ENCODE data around the gene SLC30A4. TPM values are rescaled to one million over a fixed set of nuclear protein-coding genes. Genes with fewer than 3 reads are reported as not detected.

Gene SLC30A4
- total and polyA plus RNA-seq, 2 donors (not counting 1 experiment from before 2014, with no cell fraction given) = 6.7 to 9.1 TPM

DNA sequence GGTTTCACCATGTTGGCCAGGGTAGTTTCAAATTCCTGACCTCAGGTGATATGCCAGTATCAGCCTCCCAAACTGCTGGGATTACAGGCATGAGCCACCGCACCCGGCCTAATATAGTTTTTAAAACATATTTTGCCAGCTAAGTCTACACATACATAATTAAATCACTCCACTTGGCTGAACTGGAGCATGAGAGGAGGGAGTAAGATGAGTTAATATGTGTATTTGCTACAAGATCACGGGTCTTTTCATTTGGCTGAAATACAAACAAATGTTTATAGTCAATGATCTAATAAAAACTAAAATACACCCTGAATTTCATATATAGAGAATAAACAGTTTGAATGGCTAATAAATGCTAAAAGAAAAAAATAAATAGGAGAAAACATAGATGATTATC is 25.3 kb downstream of the SLC30A4 start:
- Histone ChIP-seq H3K4me2 (replicated peaks; ENCODE audit: low read depth, low read length, poor library complexity, severe bottlenecking) (no peak overlapping the region), H2AFZ (ENCODE audit: insufficient read depth, low read depth, low read length, poor library complexity, severe bottlenecking) (no peak overlapping the region), H3K36me3 (replicated peaks in 1 of 2; ENCODE audit: control extremely low read depth in 1 of 2, control insufficient read depth in 1 of 2, extremely low read depth in 1 of 2, insufficient read depth in 2 of 2, low read length in 1 of 2) (peaks cover 0 to 4% of the 10 kb centered on the region in 2 experiments), H3K9ac (ENCODE audit: low read length) (no peak overlapping the region), H3K79me2 (ENCODE audit: control insufficient read depth, insufficient read depth, low read length) (no peaks in the 10 kb centered on the region), H4K20me1 (ENCODE audit: control insufficient read depth, insufficient read depth, low read length, poor library complexity, severe bottlenecking) (no peaks in the 10 kb centered on the region), H3K27ac (ENCODE audit: low read length in 2 of 2) (no peak overlapping the region), H3K4me1 (ENCODE audit: control insufficient read depth in 2 of 2, insufficient read depth in 2 of 2, low read length in 2 of 2) (no peaks in the 10 kb centered on the region), H3K27me3 (replicated peaks in 1 of 4; ENCODE audit: control extremely low read depth in 1 of 4, control insufficient read depth in 3 of 4, insufficient read depth in 4 of 4, low read length in 3 of 4) (no peaks in the 10 kb centered on the region), H3K9me3 (ENCODE audit: control extremely low read depth in 1 of 3, control insufficient read depth in 2 of 3, insufficient read depth in 1 of 3, low read length in 2 of 3) (no peaks in the 10 kb centered on the region), H3K4me3 (ENCODE audit: control extremely low read depth in 1 of 5, extremely low read depth in 1 of 5, insufficient read depth in 1 of 5, low read depth in 2 of 5, low read length in 4 of 5) (no peak overlapping the region)
- Mint-ChIP-seq H3K4me1 (no peaks in the 10 kb centered on the region), H3K9me3 (ENCODE audit: insufficient read depth) (no peaks in the 10 kb centered on the region), H3K27ac (no peak overlapping the region), H3K27me3 (no peaks in the 10 kb centered on the region), H3K4me3 (no peak overlapping the region)
- ATAC-seq (ENCODE audit: low read depth) (no peak), DNase-seq (no peak)
- TF ChIP-seq, protein P1, sequence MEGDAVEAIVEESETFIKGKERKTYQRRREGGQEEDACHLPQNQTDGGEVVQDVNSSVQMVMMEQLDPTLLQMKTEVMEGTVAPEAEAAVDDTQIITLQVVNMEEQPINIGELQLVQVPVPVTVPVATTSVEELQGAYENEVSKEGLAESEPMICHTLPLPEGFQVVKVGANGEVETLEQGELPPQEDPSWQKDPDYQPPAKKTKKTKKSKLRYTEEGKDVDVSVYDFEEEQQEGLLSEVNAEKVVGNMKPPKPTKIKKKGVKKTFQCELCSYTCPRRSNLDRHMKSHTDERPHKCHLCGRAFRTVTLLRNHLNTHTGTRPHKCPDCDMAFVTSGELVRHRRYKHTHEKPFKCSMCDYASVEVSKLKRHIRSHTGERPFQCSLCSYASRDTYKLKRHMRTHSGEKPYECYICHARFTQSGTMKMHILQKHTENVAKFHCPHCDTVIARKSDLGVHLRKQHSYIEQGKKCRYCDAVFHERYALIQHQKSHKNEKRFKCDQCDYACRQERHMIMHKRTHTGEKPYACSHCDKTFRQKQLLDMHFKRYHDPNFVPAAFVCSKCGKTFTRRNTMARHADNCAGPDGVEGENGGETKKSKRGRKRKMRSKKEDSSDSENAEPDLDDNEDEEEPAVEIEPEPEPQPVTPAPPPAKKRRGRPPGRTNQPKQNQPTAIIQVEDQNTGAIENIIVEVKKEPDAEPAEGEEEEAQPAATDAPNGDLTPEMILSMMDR (IDR thresholded peaks at IDR 0.05) = no peak
- TF ChIP-seq EZH2 (IDR thresholded peaks at IDR 0.05; ENCODE audit: borderline replicate concordance, insufficient read depth, low read depth, low read length, poor library complexity, severe bottlenecking) = no peak
- intact Hi-C loops (cut with micrococcal nuclease) = no loop called here
- no CpG with 5 or more reads among the region's 3 CpGs for WGBS (ENCODE audit: insufficient coverage)
- ChIA-PET CTCF (no interaction called here), POLR2A (no interaction called here)

- Histone ChIP-seq H4K20me1 (ENCODE audit: control insufficient read depth, insufficient read depth, low read length, poor library complexity, severe bottlenecking) (no peaks in the 10 kb centered on the region), H3K36me3 (replicated peaks in 1 of 2; ENCODE audit: control extremely low read depth in 1 of 2, control insufficient read depth in 1 of 2, extremely low read depth in 1 of 2, insufficient read depth in 2 of 2, low read length in 1 of 2) (peaks cover 0 to 4% of the 10 kb centered on the region in 2 experiments), H3K4me3 (ENCODE audit: control extremely low read depth in 1 of 5, extremely low read depth in 1 of 5, insufficient read depth in 1 of 5, low read depth in 2 of 5, low read length in 4 of 5) (no peak overlapping the region), H3K27me3 (replicated peaks in 1 of 4; ENCODE audit: control extremely low read depth in 1 of 4, control insufficient read depth in 3 of 4, insufficient read depth in 4 of 4, low read length in 3 of 4) (no peaks in the 10 kb centered on the region), H3K9me3 (ENCODE audit: control extremely low read depth in 1 of 3, control insufficient read depth in 2 of 3, insufficient read depth in 1 of 3, low read length in 2 of 3) (no peaks in the 10 kb centered on the region), H3K27ac (ENCODE audit: low read length in 2 of 2) (no peak overlapping the region), H3K4me1 (ENCODE audit: control insufficient read depth in 2 of 2, insufficient read depth in 2 of 2, low read length in 2 of 2) (no peaks in the 10 kb centered on the region), H3K9ac (ENCODE audit: low read length) (no peak overlapping the region), H2AFZ (ENCODE audit: insufficient read depth, low read depth, low read length, poor library complexity, severe bottlenecking) (no peak overlapping the region), H3K79me2 (ENCODE audit: control insufficient read depth, insufficient read depth, low read length) (no peaks in the 10 kb centered on the region), H3K4me2 (replicated peaks; ENCODE audit: low read depth, low read length, poor library complexity, severe bottlenecking) (no peak overlapping the region)
- Mint-ChIP-seq H3K9me3 (ENCODE audit: insufficient read depth) (no peaks in the 10 kb centered on the region), H3K27ac (no peak overlapping the region), H3K4me1 (no peaks in the 10 kb centered on the region), H3K27me3 (no peaks in the 10 kb centered on the region), H3K4me3 (no peak overlapping the region)
- ATAC-seq (ENCODE audit: low read depth) (no peak), DNase-seq (no peak)
- intact Hi-C loops (cut with micrococcal nuclease) = no loop called here
- POLR2A ChIA-PET = no interaction called here
- WGBS (ENCODE audit: insufficient coverage) = no CpG with 5 or more reads among the region's 2 CpGs
- CTCF ChIA-PET = interaction anchor here (1.2 kb wide), 1 partner anchor 16 kb away, joined by 3 read pairs; no protein-coding TSS in a partner anchor
- TF ChIP-seq, protein P1 (IDR thresholded peaks at IDR 0.05) = no peak
- no peak for TF ChIP-seq EZH2 (IDR thresholded peaks at IDR 0.05; ENCODE audit: borderline replicate concordance, insufficient read depth, low read depth, low read length, poor library complexity, severe bottlenecking)
These were observed 25.9 kb downstream of the SLC30A4 start for GRCh38 chr15:45496658-45497057.

Data from B cell (primary cell).